WTC11 (cell line): Measurements from ENCODE around the gene P2RY6.

Experiments used
- AFF4 ChIP-seq: sonication (generic); formaldehyde crosslinking; IDR thresholded peaks from 2 replicates; pipeline ENCODE4 v1.8.1; 2023; ENCODE audit warnings: mild to moderate bottlenecking, missing genetic modification reagents, borderline replicate concordance
- CTCF ChIP-seq: fragments of 200-600 bp; IDR thresholded peaks from 2 replicates; pipeline ENCODE4 v1.8.0; 2022; ENCODE audit warnings: antibody characterized with exemption

- TF ChIP-seq CTCF (no peak), AFF4 (no peak)
Measured at GRCh38 chr11:73320763-73321603, 48.8 kb downstream of the P2RY6 start.
